Measurements from ENCODE around the gene ZNF154.
"Not testable (repeated sequence)": the region's sequence is repeated elsewhere in the genome, so short reads cannot be mapped to it uniquely, and the experiment has no call there.

Gene ZNF154

DNA sequence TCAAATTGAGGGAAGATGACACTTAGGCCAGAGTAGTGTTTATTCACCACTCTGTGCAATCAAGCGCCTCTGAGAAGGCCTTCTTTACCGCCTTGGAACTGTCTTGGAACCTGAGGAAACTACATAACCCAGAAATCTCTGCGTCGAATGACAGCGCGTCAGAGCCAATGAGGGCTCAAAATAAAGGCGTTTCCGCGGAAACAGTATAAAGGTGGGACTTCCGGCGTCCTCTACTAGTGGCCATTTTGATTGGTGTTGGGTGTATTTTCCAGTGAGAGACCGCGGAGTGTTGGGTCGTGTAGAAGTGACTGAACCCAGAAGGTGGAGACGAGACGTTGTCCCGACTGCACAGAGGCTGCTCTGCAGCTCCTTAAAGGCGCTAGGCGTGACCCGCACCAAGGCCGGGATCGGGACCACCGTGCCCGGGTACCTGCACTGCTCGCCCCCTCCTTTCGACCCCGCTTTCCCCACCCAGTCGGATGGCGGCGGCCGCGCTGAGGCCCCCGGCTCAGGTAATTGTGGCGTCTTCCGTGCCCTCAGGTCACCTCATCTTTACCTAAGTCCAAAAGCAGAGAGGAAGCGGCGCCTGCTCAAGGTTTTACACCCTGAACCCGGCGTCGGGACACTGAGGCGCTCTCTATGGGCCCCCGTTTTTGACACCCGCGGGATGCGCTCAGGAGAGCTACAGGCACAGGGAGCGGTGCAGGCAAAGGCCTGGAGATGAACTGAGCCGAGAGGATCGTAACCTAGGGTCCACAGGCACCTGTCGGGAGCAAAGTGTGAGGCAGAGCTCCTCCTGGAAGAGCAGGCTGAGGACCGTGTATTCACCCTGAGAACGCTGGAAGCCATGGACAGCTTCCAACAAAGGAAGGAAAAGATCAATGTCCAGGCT is 37.8 kb upstream of the ZNF154 start, which contains the start of gene ZNF776:
Gene ZNF776 (plus strand): TSS at position 236 of the 892 bp plus-strand sequence. CDS start 244 bp downstream, at position 480.
- TF ChIP-seq, protein P1, sequence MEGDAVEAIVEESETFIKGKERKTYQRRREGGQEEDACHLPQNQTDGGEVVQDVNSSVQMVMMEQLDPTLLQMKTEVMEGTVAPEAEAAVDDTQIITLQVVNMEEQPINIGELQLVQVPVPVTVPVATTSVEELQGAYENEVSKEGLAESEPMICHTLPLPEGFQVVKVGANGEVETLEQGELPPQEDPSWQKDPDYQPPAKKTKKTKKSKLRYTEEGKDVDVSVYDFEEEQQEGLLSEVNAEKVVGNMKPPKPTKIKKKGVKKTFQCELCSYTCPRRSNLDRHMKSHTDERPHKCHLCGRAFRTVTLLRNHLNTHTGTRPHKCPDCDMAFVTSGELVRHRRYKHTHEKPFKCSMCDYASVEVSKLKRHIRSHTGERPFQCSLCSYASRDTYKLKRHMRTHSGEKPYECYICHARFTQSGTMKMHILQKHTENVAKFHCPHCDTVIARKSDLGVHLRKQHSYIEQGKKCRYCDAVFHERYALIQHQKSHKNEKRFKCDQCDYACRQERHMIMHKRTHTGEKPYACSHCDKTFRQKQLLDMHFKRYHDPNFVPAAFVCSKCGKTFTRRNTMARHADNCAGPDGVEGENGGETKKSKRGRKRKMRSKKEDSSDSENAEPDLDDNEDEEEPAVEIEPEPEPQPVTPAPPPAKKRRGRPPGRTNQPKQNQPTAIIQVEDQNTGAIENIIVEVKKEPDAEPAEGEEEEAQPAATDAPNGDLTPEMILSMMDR (IDR thresholded peaks at IDR 0.05; ENCODE audit: insufficient read depth, missing control alignments) = no peak
- FAIRE-seq = peak; percentile 89

DNA sequence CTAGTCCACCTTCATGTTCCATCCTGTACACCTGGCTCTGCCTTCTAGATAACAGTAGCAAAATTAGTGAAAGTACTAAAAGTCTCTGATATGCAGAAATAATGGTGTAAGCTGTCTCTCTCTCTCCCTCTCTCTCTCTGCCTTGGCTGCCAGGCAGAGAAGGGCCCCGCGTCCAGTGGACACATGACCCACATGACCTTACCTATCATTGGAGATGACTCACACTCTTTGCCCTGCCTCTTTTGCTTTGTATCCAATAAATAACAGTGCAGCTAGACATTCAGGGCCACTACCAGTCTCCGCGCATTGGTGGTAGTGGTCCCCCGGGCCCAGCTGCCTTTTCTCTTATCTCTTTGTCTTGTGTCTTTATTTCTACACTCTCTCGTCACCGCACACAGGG is 29.8 kb upstream of the ZNF154 start:
- not testable (repeated sequence) for DNase-seq (ENCODE audit: insufficient read length, low spot score); FAIRE-seq

More for the DNA sequence above, 37.8 kb upstream of the ZNF154 start, which contains the start of gene ZNF776:
- DNase-seq (ENCODE audit: insufficient read length, low spot score) = peak; percentile 90

DNA sequence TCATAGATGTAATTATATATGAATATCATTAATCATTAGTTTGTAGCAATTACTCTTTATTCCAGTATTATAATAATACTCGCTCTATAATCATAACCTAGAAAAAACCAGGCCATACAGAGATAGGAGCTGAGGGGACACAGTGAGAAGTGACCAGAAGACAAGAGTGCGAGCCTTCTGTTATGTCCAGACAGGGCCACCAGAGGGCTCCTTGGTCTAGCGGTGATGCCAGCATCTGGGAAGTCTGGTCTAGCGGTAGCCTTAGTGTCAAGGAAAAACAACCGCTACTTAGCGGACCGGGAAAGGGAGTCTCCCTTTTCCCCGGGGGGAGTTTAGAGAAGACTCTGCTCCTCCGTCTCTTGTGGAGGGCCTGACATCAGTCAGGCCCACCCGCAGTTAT is 29.3 kb upstream of the ZNF154 start:
- TF ChIP-seq, protein P1 (IDR thresholded peaks at IDR 0.05; ENCODE audit: insufficient read depth, missing control alignments) = peak; percentile 37
- not testable (repeated sequence) for FAIRE-seq; DNase-seq (ENCODE audit: insufficient read length, low spot score)

DNA sequence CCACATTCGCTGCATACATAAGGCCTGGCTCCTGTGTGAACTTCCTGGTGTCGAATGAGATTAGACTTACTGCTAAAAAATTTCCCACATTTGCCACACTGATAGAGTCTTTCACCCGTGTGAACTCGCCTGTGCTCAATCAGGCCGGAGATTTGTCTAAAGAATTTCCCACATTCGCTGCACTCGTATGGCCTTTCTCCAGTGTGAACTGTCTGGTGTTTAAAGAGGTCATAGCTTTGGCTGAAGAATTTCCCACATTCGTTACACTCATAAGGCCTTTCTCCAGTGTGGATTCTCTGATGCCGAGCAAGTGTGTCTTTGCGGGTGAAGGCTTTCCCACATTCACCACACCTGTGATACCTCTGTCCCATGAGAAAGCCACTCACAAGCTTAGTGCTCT is 11.9 kb upstream of the ZNF154 start:
- no peak for FAIRE-seq
- TF ChIP-seq, protein P1 (IDR thresholded peaks at IDR 0.05; ENCODE audit: insufficient read depth, missing control alignments) = no peak
- no peak for DNase-seq (ENCODE audit: insufficient read length, low spot score)

DNA sequence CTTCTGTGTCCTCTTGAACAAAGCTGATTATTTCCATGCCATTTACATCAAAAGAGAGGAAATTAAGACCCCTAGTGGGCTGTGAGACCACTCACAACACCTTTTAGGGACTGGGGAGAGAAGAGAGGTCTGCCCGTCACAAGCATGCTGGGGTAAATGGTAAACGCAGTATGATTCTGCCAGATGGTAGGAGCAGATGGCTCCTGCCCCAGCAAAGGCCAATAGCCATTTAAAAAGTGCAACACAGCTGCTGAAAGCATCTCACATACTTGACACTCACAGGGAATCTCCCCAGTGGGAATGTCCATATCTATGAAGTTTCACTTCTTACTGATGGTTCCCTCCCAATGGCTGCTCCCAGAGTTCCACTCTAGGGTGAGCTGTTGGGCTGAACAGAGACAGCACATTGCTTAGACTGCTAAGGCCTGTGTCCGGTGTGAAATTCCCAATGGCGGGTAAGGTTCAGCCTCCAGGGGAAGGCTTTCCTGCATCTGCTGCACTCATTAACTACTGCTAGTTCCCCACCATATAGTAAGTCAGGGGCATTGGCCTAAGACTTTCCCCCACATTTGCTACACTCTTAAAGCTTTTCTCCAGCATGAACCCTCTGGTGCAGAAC is 11.0 kb upstream of the ZNF154 start:
- TF ChIP-seq, protein P1 (IDR thresholded peaks at IDR 0.05; ENCODE audit: insufficient read depth, missing control alignments) = no peak
- FAIRE-seq = no peak
- DNase-seq (ENCODE audit: insufficient read length, low spot score) = no peak

DNA sequence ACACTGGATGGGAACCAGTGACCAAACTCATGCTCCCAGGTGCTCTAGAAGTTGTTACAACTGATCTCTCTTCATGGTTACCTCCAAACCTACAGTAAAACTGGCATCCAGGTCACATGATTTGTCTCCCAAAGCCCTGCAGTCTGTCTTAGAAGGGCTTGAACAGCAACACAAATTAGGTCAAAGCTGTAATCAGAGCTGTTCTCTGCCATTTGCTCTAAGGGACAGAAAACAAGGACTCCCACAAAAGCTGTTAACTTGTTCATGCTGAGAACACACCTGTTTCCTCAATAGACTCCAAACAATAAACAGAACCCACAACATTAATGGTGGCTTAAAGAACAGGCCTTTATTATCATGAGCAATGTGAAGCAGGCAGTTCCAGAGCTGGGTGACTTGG is 10.4 kb upstream of the ZNF154 start:
- TF ChIP-seq, protein P1 (IDR thresholded peaks at IDR 0.05; ENCODE audit: insufficient read depth, missing control alignments) = no peak
- DNase-seq (ENCODE audit: insufficient read length, low spot score) (no peak), FAIRE-seq (no peak)

DNA sequence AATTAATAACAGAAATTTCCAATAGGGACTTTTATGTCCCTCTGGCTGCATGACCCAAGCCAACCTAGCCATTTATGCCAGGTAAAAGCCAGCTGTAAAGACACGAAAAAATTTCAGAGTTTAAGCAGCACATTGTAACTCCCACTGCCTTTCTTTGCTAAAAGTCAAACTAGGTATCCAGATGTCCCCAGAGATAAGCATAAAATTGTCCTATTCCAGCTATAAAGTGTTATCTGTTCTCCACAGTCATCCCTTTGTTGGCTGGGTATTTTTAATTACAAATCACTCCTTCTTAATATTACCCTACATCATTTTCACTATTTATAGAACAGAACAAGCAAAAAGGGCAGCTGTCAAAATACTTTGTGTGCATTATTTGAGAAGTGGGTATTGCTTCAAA is 3.2 kb upstream of the ZNF154 start:
- DNase-seq (ENCODE audit: insufficient read length, low spot score) (no peak), FAIRE-seq (no peak)
- TF ChIP-seq, protein P1 (IDR thresholded peaks at IDR 0.05; ENCODE audit: insufficient read depth, missing control alignments) = no peak

All from D721Med (cell line).